ENCODE data around the gene KIFC3.

GRCh38 chr16:57722651-57723050 is 79.6 kb downstream of the KIFC3 start:
- TF ChIP-seq, protein P1, sequence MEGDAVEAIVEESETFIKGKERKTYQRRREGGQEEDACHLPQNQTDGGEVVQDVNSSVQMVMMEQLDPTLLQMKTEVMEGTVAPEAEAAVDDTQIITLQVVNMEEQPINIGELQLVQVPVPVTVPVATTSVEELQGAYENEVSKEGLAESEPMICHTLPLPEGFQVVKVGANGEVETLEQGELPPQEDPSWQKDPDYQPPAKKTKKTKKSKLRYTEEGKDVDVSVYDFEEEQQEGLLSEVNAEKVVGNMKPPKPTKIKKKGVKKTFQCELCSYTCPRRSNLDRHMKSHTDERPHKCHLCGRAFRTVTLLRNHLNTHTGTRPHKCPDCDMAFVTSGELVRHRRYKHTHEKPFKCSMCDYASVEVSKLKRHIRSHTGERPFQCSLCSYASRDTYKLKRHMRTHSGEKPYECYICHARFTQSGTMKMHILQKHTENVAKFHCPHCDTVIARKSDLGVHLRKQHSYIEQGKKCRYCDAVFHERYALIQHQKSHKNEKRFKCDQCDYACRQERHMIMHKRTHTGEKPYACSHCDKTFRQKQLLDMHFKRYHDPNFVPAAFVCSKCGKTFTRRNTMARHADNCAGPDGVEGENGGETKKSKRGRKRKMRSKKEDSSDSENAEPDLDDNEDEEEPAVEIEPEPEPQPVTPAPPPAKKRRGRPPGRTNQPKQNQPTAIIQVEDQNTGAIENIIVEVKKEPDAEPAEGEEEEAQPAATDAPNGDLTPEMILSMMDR (IDR thresholded peaks at IDR 0.05), result no peak
- TF ChIP-seq POLR2A (IDR thresholded peaks at IDR 0.05), result no peak
- TF ChIP-seq EP300 (IDR thresholded peaks at IDR 0.05), result no peak
